H9 (cell line): ENCODE measurements around the gene SCOC. TPM values are rescaled to one million over a fixed set of nuclear protein-coding genes. Genes with fewer than 3 reads are reported as not detected.

Experiments
- DNase-seq: peaks from one replicate; pipeline ENCODE4 v3.0.0-alpha.2; 2017
- H2AFZ ChIP-seq: one replicate; pipeline ENCODE4 v1.6.1; 2013; ENCODE audit warnings: mild to moderate bottlenecking, low read length, control low read depth, moderate library complexity
- H2AK5ac ChIP-seq: 2 replicates; pipeline ENCODE4 v1.6.1; 2013; ENCODE audit warnings: low read length, control low read depth, mixed read lengths; ENCODE audit not compliant: insufficient read length
- H2BK120ac ChIP-seq: one replicate; pipeline ENCODE4 v1.6.1; 2013; ENCODE audit warnings: low read depth, mild to moderate bottlenecking, low read length, control low read depth, inconsistent platforms; ENCODE audit not compliant: poor library complexity, severe bottlenecking
- H2BK12ac ChIP-seq: 2 replicates; pipeline ENCODE4 v1.6.1; 2013; ENCODE audit warnings: low read length, control low read depth, mixed read lengths, low read depth; ENCODE audit not compliant: insufficient read length
- H2BK15ac ChIP-seq: 2 replicates; pipeline ENCODE4 v1.6.1; 2013; ENCODE audit warnings: low read depth, low read length, control low read depth
- H2BK20ac ChIP-seq: one replicate; pipeline ENCODE4 v1.6.1; 2013; ENCODE audit warnings: low read depth, mild to moderate bottlenecking, low read length, control low read depth, inconsistent platforms; ENCODE audit not compliant: poor library complexity, severe bottlenecking
- H2BK5ac ChIP-seq: 2 replicates; pipeline ENCODE4 v1.6.1; 2013; ENCODE audit warnings: low read length, control low read depth, mixed read lengths; ENCODE audit not compliant: insufficient read length
- H3K14ac ChIP-seq: 2 replicates; pipeline ENCODE4 v1.6.1; 2013; ENCODE audit warnings: low read length, control low read depth; ENCODE audit not compliant: insufficient read depth
- H3K18ac ChIP-seq: 2 replicates; pipeline ENCODE4 v1.6.1; 2013; ENCODE audit warnings: low read depth, mild to moderate bottlenecking, mixed read lengths, low read length, control low read depth; ENCODE audit not compliant: insufficient read length
- H3K23ac ChIP-seq: 2 replicates; pipeline ENCODE4 v1.6.1; 2013; ENCODE audit warnings: low read length, control low read depth, mixed read lengths, low read depth; ENCODE audit not compliant: insufficient read length
- H3K23me2 ChIP-seq: 2 replicates; pipeline ENCODE4 v1.6.1; 2013; ENCODE audit warnings: low read depth, mild to moderate bottlenecking, mixed read lengths, low read length, control low read depth; ENCODE audit not compliant: insufficient read length, poor library complexity, severe bottlenecking
- H3K27ac ChIP-seq: 2 replicates; pipeline ENCODE4 v1.5.1; 2013; ENCODE audit warnings: low read length, control low read depth, mixed read lengths, low read depth; ENCODE audit not compliant: insufficient read length
- H3K27me3 ChIP-seq: 2 replicates; pipeline ENCODE4 v1.6.1; 2013; ENCODE audit warnings: low read length, control low read depth, inconsistent platforms; ENCODE audit not compliant: insufficient read depth
- H3K4ac ChIP-seq: 2 replicates; pipeline ENCODE4 v1.6.1; 2013; ENCODE audit warnings: low read depth, mild to moderate bottlenecking, control low read depth, inconsistent platforms, low read length, moderate library complexity
- H3K4me1 ChIP-seq: 2 replicates; pipeline ENCODE4 v1.6.1; 2013; ENCODE audit warnings: low read length, control low read depth, inconsistent platforms; ENCODE audit not compliant: insufficient read depth
- H3K4me2 ChIP-seq: 2 replicates; pipeline ENCODE4 v1.6.1; 2013; ENCODE audit warnings: low read length, control low read depth, mixed read lengths; ENCODE audit not compliant: insufficient read length, insufficient read depth
- H3K56ac ChIP-seq: 2 replicates; pipeline ENCODE4 v1.6.1; 2013; ENCODE audit warnings: low read depth, mild to moderate bottlenecking, mixed read lengths, low read length, control low read depth; ENCODE audit not compliant: insufficient read length
- H3K79me1 ChIP-seq: 2 replicates; pipeline ENCODE4 v1.6.1; 2013; ENCODE audit warnings: low read depth, mild to moderate bottlenecking, moderate library complexity, low read length, control low read depth, inconsistent platforms; ENCODE audit not compliant: insufficient read depth, poor library complexity, severe bottlenecking
- H3K79me2 ChIP-seq: 2 replicates; pipeline ENCODE4 v1.6.1; 2013; ENCODE audit warnings: low read length, control low read depth, inconsistent platforms; ENCODE audit not compliant: insufficient read depth
- H3K9ac ChIP-seq: 2 replicates; pipeline ENCODE4 v1.6.1; 2013; ENCODE audit warnings: low read length, control low read depth, mixed read lengths; ENCODE audit not compliant: insufficient read length; ENCODE audit errors: extremely low read depth
- H3K9me3 ChIP-seq: one replicate; pipeline ENCODE4 v1.6.1; 2013; ENCODE audit warnings: low read depth, low read length, inconsistent platforms; ENCODE audit not compliant: control insufficient read depth
- H3T11ph ChIP-seq: one replicate; pipeline ENCODE4 v1.6.1; 2013; ENCODE audit warnings: mild to moderate bottlenecking, low read length, control low read depth, inconsistent platforms
- H4K20me1 ChIP-seq: one replicate; pipeline ENCODE4 v1.6.1; 2013; ENCODE audit not compliant: control insufficient read depth, insufficient read length, insufficient read depth
- H4K5ac ChIP-seq: 2 replicates; pipeline ENCODE4 v1.6.1; 2013; ENCODE audit warnings: low read depth, mild to moderate bottlenecking, mixed read lengths, low read length, control low read depth; ENCODE audit not compliant: insufficient read length
- H4K8ac ChIP-seq: replicated peaks from 2 replicates; pipeline ENCODE4 v1.6.1; 2013; ENCODE audit warnings: low read length, control low read depth, mixed read lengths, low read depth; ENCODE audit not compliant: insufficient read length
- H4K91ac ChIP-seq: 2 replicates; pipeline ENCODE4 v1.6.1; 2013; ENCODE audit warnings: low read depth, mild to moderate bottlenecking, moderate library complexity, mixed read lengths, low read length, control low read depth; ENCODE audit not compliant: insufficient read length
- H3K27ac Mint-ChIP-seq, 3 experiments: 2 replicates in 2 of 3; 3 replicates in 1 of 3; pipeline ENCODE4 v1.8.0; 2020 to 2021; ENCODE audit warnings: mixed read lengths in 3 of 3, mild to moderate bottlenecking in 1 of 3, moderate library complexity in 1 of 3
- H3K27me3 Mint-ChIP-seq: 2 replicates; pipeline ENCODE4 v1.8.0; 2021; ENCODE audit warnings: low read depth, mild to moderate bottlenecking, moderate library complexity, mixed read lengths
- H3K36me3 Mint-ChIP-seq, 3 experiments: 2 replicates in 2 of 3; 3 replicates in 1 of 3; pipeline ENCODE4 v1.8.0; 2020 to 2021; ENCODE audit warnings: low read depth in 3 of 3, mixed read lengths in 3 of 3; ENCODE audit not compliant: insufficient read depth in 1 of 3
- H3K4me1 Mint-ChIP-seq, 2 experiments: 2 replicates each; pipeline ENCODE4 v1.8.0; 2020; ENCODE audit warnings: mixed read lengths in 2 of 2
- H3K4me3 Mint-ChIP-seq, 2 experiments: 2 replicates in 1 of 2; 3 replicates in 1 of 2; pipeline ENCODE4 v1.8.0; 2020 to 2021; ENCODE audit warnings: mild to moderate bottlenecking in 2 of 2, mixed read lengths in 2 of 2, moderate library complexity in 1 of 2
- H3K9me3 Mint-ChIP-seq, 2 experiments: 2 replicates in 1 of 2; 3 replicates in 1 of 2; pipeline ENCODE4 v1.8.0; 2020; ENCODE audit warnings: mild to moderate bottlenecking in 2 of 2, mixed read lengths in 2 of 2, moderate library complexity in 1 of 2
- CTCF ChIP-seq: fragments of 200-600 bp; sonication (generic); conservative IDR thresholded peaks from 3 replicates; pipeline ENCODE4 v1.8.0; 2021; ENCODE audit warnings: antibody characterized with exemption, mild to moderate bottlenecking
- WGBS: extraction: QIAGEN DNeasy Blood & Tissue Kit; methylation state at CpG from one replicate; pipeline ENCODE4 v1.1.7; 2013; ENCODE audit warnings: missing lambda C conversion rate, low lambda C conversion rate, mixed read lengths; ENCODE audit not compliant: insufficient read length; ENCODE audit errors: extremely low coverage; 5-methylcytosine and 5-hydroxymethylcytosine counted together
- total RNA-seq: library from RNA; stranded (reverse); gene quantifications from 2 replicates; pipeline ENCODE4 v1.2.1, GENCODE V29; 2021

The SCOC gene
- total RNA-seq, 1 experiment from 2014 or later: 29.4 TPM

- TF ChIP-seq CTCF: no peak
- DNase-seq: no peak
- 0 out of 7 replicates have a peak overlapping the region, but pooled peaks of 1 of the 3 experiments have one; percentile 8 for H3K27ac Mint-ChIP-seq
These were observed 22.1 kb upstream of the SCOC start for GRCh38 chr4:140351093-140352075.

More at GRCh38 chr4:140351093-140352075, 22.1 kb upstream of the SCOC start:
- WGBS: no CpG with 5 or more reads among the region's 28 CpGs
- Histone ChIP-seq H3K4me1 (peaks cover 10% of the 10 kb centered on the region; the same call in 1 of the 2 replicates), H4K20me1 (no peaks in the 10 kb centered on the region), H3K79me1 (no peaks in the 10 kb centered on the region), H3K14ac (no peak overlapping the region), H2BK20ac (no peak overlapping the region), H4K8ac (no peak overlapping the region), H4K91ac (no peak overlapping the region), H4K5ac (no peak overlapping the region), H2AFZ (no peak overlapping the region), H3T11ph (no peak overlapping the region), H3K9me3 (no peaks in the 10 kb centered on the region), H3K9ac (no peak overlapping the region), H3K4ac (no peak overlapping the region), H2BK12ac (no peak overlapping the region), H2BK5ac (no peak overlapping the region), H3K4me2 (no peak overlapping the region), H2BK120ac (no peak overlapping the region), H3K27me3 (no peaks in the 10 kb centered on the region; the same call in 1 of the 2 replicates), H3K23me2 (no peaks in the 10 kb centered on the region), H3K18ac (no peak overlapping the region), H3K23ac (no peak overlapping the region), H3K27ac (no peak overlapping the region), H2AK5ac (no peak overlapping the region), H3K79me2 (no peaks in the 10 kb centered on the region), H2BK15ac (no peak overlapping the region), H3K56ac (no peak overlapping the region)
- H3K4me1 Mint-ChIP-seq: peaks cover 25 to 31% of the 10 kb centered on the region in 2 experiments
- no peaks in the 10 kb centered on the region for H3K36me3 Mint-ChIP-seq
- H3K9me3 Mint-ChIP-seq: no peaks in the 10 kb centered on the region
- peaks cover 10% of the 10 kb centered on the region for H3K27me3 Mint-ChIP-seq
- no peak overlapping the region for H3K4me3 Mint-ChIP-seq
